HepG2 (cell line): ENCODE results near the gene NUAK2. TPM values are rescaled to one million over a fixed set of nuclear protein-coding genes. Genes with fewer than 3 reads are reported as not detected.

Experiments used
- ATAC-seq: fragments of 200-7000 bp; cut with Tn5 transposase; 3 replicates; pipeline ENCODE4 v1.9.1; 2020; ENCODE audit warnings: mild to moderate bottlenecking, moderate library complexity
- BruUV-seq: library from RNA; stranded (reverse); fragments of 400-500 nt; replicated peaks from 2 replicates; lab custom pipeline; 2021; lab: Mats Ljungman, UMichigan
- CTCF ChIA-PET: fragments of 300-600 bp; formaldehyde crosslinking; extraction: SDS; loops from one replicate; lab custom pipeline; 2021; ENCODE audit warnings: low total read pairs, inconsistent platforms, low intra/inter-chr PET ratio; lab: Yijun Ruan, JAX
- POLR2A ChIA-PET: fragments of 350-600 bp; sonication (Branson Sonifier 250); formaldehyde crosslinking; loops from one replicate; lab custom pipeline; 2020; ENCODE audit warnings: antibody characterized with exemption, inconsistent platforms; lab: Yijun Ruan, JAX
- DNase-seq: peaks from one replicate; pipeline ENCODE4 v3.0.0-alpha.2; 2015; ENCODE audit warnings: low spot score
- FAIRE-seq: peaks from 3 replicates; lab custom pipeline; 2011; peaks lifted over from hg19 to GRCh38; lab: Jason Lieb, UNC
- H2AFZ ChIP-seq: one replicate; pipeline ENCODE4 v1.6.1; 2011; ENCODE audit warnings: low read length, inconsistent platforms
- H3K27ac ChIP-seq: fragments of 300-600 bp; 3 replicates; pipeline ENCODE4 v1.8.0; 2011; ENCODE audit warnings: mixed run types, mild to moderate bottlenecking, mixed read lengths, low read length, inconsistent platforms; ENCODE audit not compliant: insufficient read depth; ENCODE audit errors: extremely low read length
- H3K27me3 ChIP-seq, 2 experiments: fragments of 200-600 bp in 1 of 2; 2 replicates in 1 of 2; 3 replicates in 1 of 2; pipeline versions ENCODE4 v1.6.0 to v1.8.0; 2011; ENCODE audit warnings: low read length in 2 of 2, mild to moderate bottlenecking in 2 of 2, moderate library complexity in 2 of 2, inconsistent platforms in 1 of 2; ENCODE audit not compliant: insufficient read depth in 2 of 2, control insufficient read depth in 1 of 2
- H3K36me3 ChIP-seq, 2 experiments: fragments of 200-600 bp in 1 of 2; replicated peaks in 1 of 2; 2 replicates in 1 of 2; 3 replicates in 1 of 2; pipeline versions ENCODE4 v1.5.1 to v1.8.0; 2011; ENCODE audit warnings: low read length in 2 of 2, inconsistent platforms in 1 of 2; ENCODE audit not compliant: insufficient read depth in 2 of 2, control insufficient read depth in 1 of 2
- H3K4me1 ChIP-seq: 2 replicates; pipeline ENCODE4 v1.5.1; 2012; ENCODE audit warnings: low read length, inconsistent platforms; ENCODE audit not compliant: insufficient read depth
- H3K4me2 ChIP-seq: 2 replicates; pipeline ENCODE4 v1.6.0; 2011; ENCODE audit warnings: low read depth, low read length, inconsistent platforms
- H3K4me3 ChIP-seq, 3 experiments: fragments of 200-600 bp in 1 of 3; sonication (generic), shearing (Covaris generic) in 1 of 3; replicated peaks in 1 of 3; 2 replicates each; pipeline ENCODE4 v1.5.1; 2011 to 2016; ENCODE audit warnings: low read length in 3 of 3, inconsistent platforms in 2 of 3, low read depth in 2 of 3, mild to moderate bottlenecking in 2 of 3, control low read depth in 1 of 3, mixed read lengths in 1 of 3; ENCODE audit not compliant: insufficient read depth in 1 of 3
- H3K79me2 ChIP-seq: one replicate; pipeline ENCODE4 v1.6.1; 2011; ENCODE audit warnings: low read length, inconsistent platforms; ENCODE audit not compliant: insufficient read depth
- H3K9ac ChIP-seq: 2 replicates; pipeline ENCODE4 v1.6.0; 2011; ENCODE audit warnings: mild to moderate bottlenecking, low read depth, low read length, inconsistent platforms; ENCODE audit not compliant: insufficient read depth
- H3K9me3 ChIP-seq: 2 replicates; pipeline ENCODE4 v1.5.1; 2012; ENCODE audit warnings: mild to moderate bottlenecking, low read length
- H4K20me1 ChIP-seq: 2 replicates; pipeline ENCODE4 v1.6.0; 2011; ENCODE audit warnings: inconsistent platforms, mild to moderate bottlenecking, low read length, moderate library complexity; ENCODE audit not compliant: insufficient read depth
- ARNT2 ChIP-seq: sonication (generic); formaldehyde crosslinking; IDR thresholded peaks from 2 replicates; pipeline ENCODE4 v1.8.0; 2022; ENCODE audit warnings: mild to moderate bottlenecking, low read depth, missing genetic modification reagents, moderate library complexity
- FOSL2 ChIP-seq: sonication (generic); formaldehyde crosslinking; IDR thresholded peaks from 2 replicates; pipeline ENCODE4 v1.4.0; 2020; ENCODE audit warnings: missing genetic modification reagents
- GRHL1 ChIP-seq: sonication (generic); formaldehyde crosslinking; conservative IDR thresholded peaks from 2 replicates; pipeline ENCODE4 v1.8.0; 2022; ENCODE audit warnings: missing genetic modification reagents
- JUN ChIP-seq: sonication (generic); formaldehyde crosslinking; IDR thresholded peaks from 2 replicates; pipeline ENCODE4 v1.4.0; 2020; ENCODE audit warnings: mild to moderate bottlenecking, missing genetic modification reagents
- KLF13 ChIP-seq: sonication (generic); formaldehyde crosslinking; IDR thresholded peaks from 2 replicates; pipeline ENCODE4 v1.4.0; 2020; ENCODE audit warnings: mild to moderate bottlenecking, missing genetic modification reagents
- MTA3 ChIP-seq: sonication (generic); formaldehyde crosslinking; IDR thresholded peaks from 2 replicates; pipeline ENCODE4 v1.4.0; 2020; ENCODE audit warnings: missing genetic modification reagents
- PLSCR1 ChIP-seq: sonication (generic); formaldehyde crosslinking; IDR thresholded peaks from 2 replicates; pipeline ENCODE4 v1.5.0; 2020; ENCODE audit warnings: missing genetic modification reagents, mild to moderate bottlenecking, borderline replicate concordance
- RBAK ChIP-seq: sonication (generic); formaldehyde crosslinking; IDR thresholded peaks from 2 replicates; pipeline ENCODE4 v1.5.1; 2020; ENCODE audit warnings: mild to moderate bottlenecking, missing genetic modification reagents
- RELA ChIP-seq: sonication (generic); formaldehyde crosslinking; IDR thresholded peaks from 2 replicates; pipeline ENCODE4 v1.4.0; 2020; ENCODE audit warnings: missing genetic modification reagents
- ZFP90 ChIP-seq: sonication (generic); formaldehyde crosslinking; IDR thresholded peaks from 2 replicates; pipeline ENCODE4 v1.8.0; 2022; ENCODE audit warnings: missing genetic modification reagents, mild to moderate bottlenecking, inconsistent platforms, borderline replicate concordance
- ZNF225 ChIP-seq: sonication (generic); formaldehyde crosslinking; IDR thresholded peaks from 2 replicates; pipeline ENCODE4 v1.4.0; 2020; ENCODE audit warnings: mild to moderate bottlenecking, missing genetic modification reagents
- ZNF292 ChIP-seq: sonication (generic); formaldehyde crosslinking; IDR thresholded peaks from 2 replicates; pipeline ENCODE4 v1.8.1; 2022; ENCODE audit warnings: mild to moderate bottlenecking, low read depth, missing genetic modification reagents, borderline replicate concordance
- ZNF329 ChIP-seq: sonication (generic); formaldehyde crosslinking; IDR thresholded peaks from 2 replicates; pipeline ENCODE4 v1.9.0; 2021; ENCODE audit warnings: low read depth, mild to moderate bottlenecking, missing genetic modification reagents
- WGBS: methylation state at CpG from one replicate; pipeline ENCODE4 v1.1.6; 2017; ENCODE audit warnings: low lambda C conversion rate; 5-methylcytosine and 5-hydroxymethylcytosine counted together
- in situ Hi-C: cut with HindIII; loops from 2 replicates; pipeline ENCODE4 v1.10.0; 2017; ENCODE audit warnings: low pct_unique_long_range_greater_than_20kb; ENCODE audit not compliant: extremely low pct_ligation_motif_present
- intact Hi-C: fragments of 100-400 bp; cut with micrococcal nuclease; formaldehyde crosslinking; loops from one replicate; pipeline ENCODE4 v1.10.0; 2022; ENCODE audit not compliant: unreplicated experiment
- polyA plus RNA-seq, 8 experiments: library from polyadenylated mRNA; depleted of rRNA in 3 of 8; stranded (reverse) in 7 of 8; unstranded in 1 of 8; fragments of >200 nt; fragmentation: Illumina TruSeq in 4 of 8; extraction: Trizol in 4 of 8; gene quantifications; 2 replicates each; pipeline versions ENCODE4 v1.2.1 to v1.2.3, GENCODE V29; 2011 to 2016; ENCODE audit warnings: low read depth in 4 of 8, missing spikeins in 1 of 8, mixed read lengths in 1 of 8; ENCODE audit not compliant: insufficient read depth in 1 of 8
- total RNA-seq, 5 experiments: library from RNA; depleted of rRNA; stranded (reverse); fragments of >200 nt; fragmentation: Illumina TruSeq; extraction: Trizol; gene quantifications; 2 replicates each; pipeline ENCODE4 v1.2.3, GENCODE V29; 2016; ENCODE audit warnings: low read depth in 1 of 5

NUAK2 gene
- total and polyA plus RNA-seq, 2 of the 13 experiments (the other 11 are each of a cell fraction or from before 2014, with no cell fraction given), result 0.75 to 1.1 TPM

- in situ Hi-C loops (loop anchor here (10.0 kb wide), 1 partner anchor 357 kb away; no protein-coding TSS in a partner anchor), intact Hi-C loops (loop anchor here (10.0 kb wide), 1 partner anchor 123 kb away; the partner anchor contains the start of gene BLACAT1)
- Histone ChIP-seq H3K27ac (no peak overlapping the region), H2AFZ (no peak overlapping the region), H3K9me3 (no peaks in the 10 kb centered on the region), H3K27me3 (peaks cover 2 to 55% of the 10 kb centered on the region in 2 experiments), H3K4me3 (no peak overlapping the region), H3K4me2 (no peak overlapping the region), H3K79me2 (no peaks in the 10 kb centered on the region), H4K20me1 (no peaks in the 10 kb centered on the region), H3K36me3 (no peaks in the 10 kb centered on the region), H3K9ac (no peak overlapping the region), H3K4me1 (no peaks in the 10 kb centered on the region)
- ChIA-PET POLR2A (no interaction called here), CTCF (no interaction called here)
- TF ChIP-seq ARNT2 (CRISPR knock-in tag), result no peak
- no peak for TF ChIP-seq PLSCR1 (CRISPR knock-in tag)
- no peak for TF ChIP-seq RBAK
- no peak for ATAC-seq
- 51% methylated on average over 8 of the region's 11 CpGs for WGBS
- no TSS peak for BruUV-seq
- FAIRE-seq, result no peak
- DNase-seq, result no peak
Measured at GRCh38 chr1:205332015-205332791, 10.7 kb upstream of the NUAK2 start.

DNA sequence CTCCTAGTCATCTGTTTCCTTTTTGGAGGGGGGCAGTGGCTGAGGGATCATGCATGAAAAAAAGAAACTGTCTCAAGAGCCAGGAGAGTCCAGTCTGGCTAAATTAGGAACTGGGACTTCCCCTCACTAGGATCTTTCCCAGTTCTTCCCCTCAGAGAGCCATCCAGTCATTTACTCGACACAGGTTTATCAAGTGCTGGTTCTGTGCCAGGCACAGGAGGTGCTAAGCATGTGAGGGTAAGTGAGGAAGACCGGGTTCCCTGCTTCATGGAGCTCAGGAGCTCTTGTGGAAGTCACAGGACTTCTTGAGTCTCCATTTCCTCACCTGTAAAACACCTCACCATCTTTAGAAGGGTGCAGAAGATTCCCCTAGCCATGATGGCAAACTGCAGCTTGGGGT, 8.6 kb upstream of the NUAK2 start:
- Histone ChIP-seq H3K9ac (no peak overlapping the region), H3K27ac (no peak overlapping the region), H3K79me2 (no peaks in the 10 kb centered on the region), H3K4me1 (peaks cover 2% of the 10 kb centered on the region; the same call in 1 of the 2 replicates), H3K4me3 (no peak overlapping the region), H3K36me3 (no peaks in the 10 kb centered on the region), H3K4me2 (no peak overlapping the region), H2AFZ (no peak overlapping the region), H3K27me3 (peaks cover 2 to 63% of the 10 kb centered on the region in 2 experiments), H3K9me3 (no peaks in the 10 kb centered on the region), H4K20me1 (no peaks in the 10 kb centered on the region)
- TF ChIP-seq GRHL1 (CRISPR knock-in tag) (no peak), KLF13 (CRISPR knock-in tag) (no peak), ZNF292 (CRISPR knock-in tag) (no peak), MTA3 (CRISPR knock-in tag) (no peak), ZNF225 (CRISPR knock-in tag) (no peak), RELA (CRISPR knock-in tag) (no peak), ZFP90 (no peak), ZNF329 (CRISPR knock-in tag) (no peak), FOSL2 (CRISPR knock-in tag) (no peak), JUN (no peak)
- BruUV-seq, result no TSS peak
- FAIRE-seq (no peak), ATAC-seq (no peak), DNase-seq (no peak)
- CTCF ChIA-PET, result no interaction called here
- WGBS, result 8% methylated on average over 2 of the region's 2 CpGs
- in situ Hi-C loops (loop anchor here (10.0 kb wide), 1 partner anchor 355 kb away; no protein-coding TSS in a partner anchor), intact Hi-C loops (loop anchor here (10.0 kb wide), 1 partner anchor 125 kb away; the partner anchor contains the start of gene BLACAT1)
- POLR2A ChIA-PET, result interaction anchor here (1.0 kb wide), 1 partner anchor 12 kb away, joined by 3 read pairs; no protein-coding TSS in a partner anchor
